Naive thymus-derived CD4-positive, alpha-beta T cell (primary cell): ENCODE data around the gene CLN5. TPM values are rescaled to one million over a fixed set of nuclear protein-coding genes. Genes with fewer than 3 reads are reported as not detected.

Source experiments
- ATAC-seq: fragments of 150-1000 bp; cut with Tn5 transposase; 2 replicates; pipeline ENCODE4 v1.10.0; 2021; ENCODE audit warnings: mild to moderate bottlenecking, moderate library complexity
- CTCF ChIA-PET: fragments of 350-600 bp; sonication (Branson Sonifier 250); formaldehyde crosslinking; loops from one replicate; lab custom pipeline; 2021; ENCODE audit warnings: antibody characterized with exemption; lab: Charles Lee
- POLR2A ChIA-PET: fragments of 350-600 bp; sonication (Branson Sonifier 250); formaldehyde crosslinking; loops from one replicate; lab custom pipeline; 2021; ENCODE audit warnings: antibody characterized with exemption, inconsistent platforms; lab: Charles Lee
- DNase-seq, 9 donors: peaks; one replicate each; pipeline versions ENCODE4 v3.0.0 to v3.0.0-alpha.2; 2020 to 2022; ENCODE audit warnings: mixed read lengths in 1 of 9
- H3K27ac ChIP-seq: one replicate; pipeline ENCODE4 v1.7.0; 2013; ENCODE audit warnings: mild to moderate bottlenecking, low read depth, low read length, moderate library complexity
- H3K27me3 ChIP-seq, 2 donors: one replicate each; pipeline ENCODE4 v1.7.0; 2013; ENCODE audit warnings: low read length in 2 of 2, mild to moderate bottlenecking in 2 of 2, moderate library complexity in 2 of 2; ENCODE audit not compliant: control insufficient read depth in 2 of 2, insufficient read depth in 2 of 2
- H3K36me3 ChIP-seq, 3 experiments: 1 replicate in 2 of 3; 2 replicates in 1 of 3; pipeline ENCODE4 v1.7.0; 2013; ENCODE audit warnings: low read length in 3 of 3, mild to moderate bottlenecking in 3 of 3, moderate library complexity in 1 of 3; ENCODE audit not compliant: insufficient read depth in 3 of 3, control insufficient read depth in 2 of 3
- H3K4me1 ChIP-seq, 2 donors: one replicate each; pipeline ENCODE4 v1.7.0; 2013; ENCODE audit warnings: low read length in 2 of 2, mild to moderate bottlenecking in 2 of 2, moderate library complexity in 1 of 2; ENCODE audit not compliant: control insufficient read depth in 2 of 2, insufficient read depth in 2 of 2
- H3K4me3 ChIP-seq: 2 replicates; pipeline ENCODE4 v1.7.0; 2013; ENCODE audit warnings: mild to moderate bottlenecking, low read length
- H3K9me3 ChIP-seq, 3 experiments: 1 replicate in 2 of 3; 2 replicates in 1 of 3; pipeline ENCODE4 v1.7.0; 2013; ENCODE audit warnings: low read length in 3 of 3; ENCODE audit not compliant: control insufficient read depth in 2 of 3
- H3K27ac Mint-ChIP-seq, 9 donors: one replicate each; pipeline ENCODE4 v1.8.0; 2020 to 2022; ENCODE audit warnings: mixed read lengths in 9 of 9, mild to moderate bottlenecking in 8 of 9, moderate library complexity in 5 of 9, inconsistent platforms in 2 of 9
- H3K27me3 Mint-ChIP-seq, 5 donors: one replicate each; pipeline ENCODE4 v1.8.0; 2021 to 2022; ENCODE audit warnings: mixed read lengths in 5 of 5, mild to moderate bottlenecking in 1 of 5
- H3K36me3 Mint-ChIP-seq, 5 donors: one replicate each; pipeline ENCODE4 v1.8.0; 2020 to 2022; ENCODE audit warnings: mixed read lengths in 5 of 5, mild to moderate bottlenecking in 3 of 5, inconsistent platforms in 1 of 5
- H3K4me1 Mint-ChIP-seq, 7 donors: one replicate each; pipeline ENCODE4 v1.8.0; 2020 to 2022; ENCODE audit warnings: mixed read lengths in 7 of 7, mild to moderate bottlenecking in 3 of 7, inconsistent platforms in 1 of 7
- H3K4me3 Mint-ChIP-seq, 10 donors: one replicate each; pipeline ENCODE4 v1.8.0; 2020 to 2022; ENCODE audit warnings: mild to moderate bottlenecking in 10 of 10, mixed read lengths in 10 of 10, moderate library complexity in 6 of 10, inconsistent platforms in 2 of 10
- H3K9me3 Mint-ChIP-seq, 11 donors: one replicate each; pipeline ENCODE4 v1.8.0; 2020 to 2022; ENCODE audit warnings: mixed read lengths in 11 of 11, mild to moderate bottlenecking in 4 of 11, inconsistent platforms in 1 of 11, moderate library complexity in 1 of 11
- intact Hi-C, 2 donors: fragments of 100-400 bp; cut with micrococcal nuclease; formaldehyde crosslinking; loops; one replicate each; pipeline ENCODE4 v1.15.1; 2023
- polyA plus RNA-seq, 2 donors: library from polyadenylated mRNA; unstranded; fragments of 300-500 nt; fragmentation: Illumina TruSeq; gene quantifications; one replicate each; pipeline ENCODE4 v1.2.3, GENCODE V29; 2021
- total RNA-seq, 6 experiments: library from RNA in 5 of 6; stranded (reverse) in 5 of 6; gene quantifications; 1 replicate in 5 of 6; 2 replicates in 1 of 6; pipeline ENCODE4 v1.2.3 and lab custom pipeline; 2021 to 2026

CLN5 gene
- total and polyA plus RNA-seq, 7 experiments from 2014 or later, result 18.9 to 45.3 (median 27.7) TPM

- POLR2A ChIA-PET, result interaction anchor here (0.6 to 7.2 kb wide), 21 partner anchors 9 to 1429 kb away, joined by 3 to 170 read pairs (median 5); partner anchors contain the start of genes CLN5, KCTD12 and MYCBP2
- peaks cover 36 to 61% (median 51%) of the 10 kb centered on the region in 7 donors for H3K4me1 Mint-ChIP-seq
- peak within 1 kb of the TSS; percentile 93 to 100 (median 98) for H3K4me3 Mint-ChIP-seq
- Histone ChIP-seq H3K4me1 (peaks cover 30 to 34% of the 10 kb centered on the region in 2 donors), H3K27me3 (no peaks in the 10 kb centered on the region), H3K4me3 (peak within 1 kb of the TSS; percentile 87), H3K27ac (peak within 1 kb of the TSS; percentile 100), H3K9me3 (no peaks in the 10 kb centered on the region), H3K36me3 (no peaks in the 10 kb centered on the region)
- CTCF ChIA-PET, result interaction anchor here (0.9 to 1.8 kb wide), 2 partner anchors 25 to 35 kb away, joined by 3 to 7 read pairs; partner anchors contain the start of gene CLN5
- peaks cover 0 to 14% (median 7%) of the 10 kb centered on the region in 5 donors for H3K36me3 Mint-ChIP-seq
- peak within 1 kb of the TSS; percentile 92 to 99 (median 94) for H3K27ac Mint-ChIP-seq
- intact Hi-C loops, result loop anchor here (1.0 to 10.0 kb wide), 16 partner anchors 8 to 1482 kb away; partner anchors contain the start of genes CLN5 (in 2 of the 2), UCHL3 (in 2 of the 2), KCTD12 (in 1 of the 2) and MYCBP2 (in 1 of the 2)
- ATAC-seq (peak; percentile 90), DNase-seq (peak; percentile 77 to 88 (median 84))
- peaks cover 0 to 6% (median 3%) of the 10 kb centered on the region in 5 donors for H3K27me3 Mint-ChIP-seq
- peaks cover 0 to 2% (median 0%) of the 10 kb centered on the region in 11 donors for H3K9me3 Mint-ChIP-seq
Observed at GRCh38 chr13:77026861-77027621, 35.2 kb downstream of the CLN5 start, which contains the start of gene FBXL3. TSS of gene FBXL3 (minus strand) at chr13:77027159. CDS start at chr13:77021860, 5,299 bp downstream.

- H3K36me3 ChIP-seq, result no peaks in the 10 kb centered on the region
- Mint-ChIP-seq H3K4me1 (peaks cover 25 to 49% (median 39%) of the 10 kb centered on the region in 7 donors), H3K4me3 (peak overlapping the region; percentile 90 to 100 (median 96)), H3K27ac (peak overlapping the region in 7 of 9 donors; percentile 9 to 96 (median 92)), H3K27me3 (peaks cover 0 to 6% (median 3%) of the 10 kb centered on the region in 5 donors), H3K36me3 (peaks cover 0 to 9% (median under 1%) of the 10 kb centered on the region in 5 donors), H3K9me3 (peaks cover 0 to 2% (median 0%) of the 10 kb centered on the region in 11 donors)
- intact Hi-C loops, result loop anchor here (10.0 kb wide), 2 partner anchors 447 to 1483 kb away; partner anchors contain the start of gene UCHL3 (in 1 of the 2)
- no peaks in the 10 kb centered on the region for H3K27me3 ChIP-seq
- H3K27ac ChIP-seq, result no peak overlapping the region
- CTCF ChIA-PET, result no interaction called here
- no peak overlapping the region for H3K4me3 ChIP-seq
- DNase-seq, result no peak
- ATAC-seq, result no peak
- H3K4me1 ChIP-seq, result peaks cover 19 to 23% of the 10 kb centered on the region in 2 donors
- POLR2A ChIA-PET, result interaction anchor here (0.8 to 7.2 kb wide), 7 partner anchors 8 to 302 kb away, joined by 4 to 170 read pairs (median 5); partner anchors contain the start of genes CLN5, KCTD12 and MYCBP2
- H3K9me3 ChIP-seq, result no peaks in the 10 kb centered on the region
Observed at GRCh38 chr13:77028202-77028601, 36.3 kb downstream of the CLN5 start.

GRCh38 chr13:77029436-77029835 lies 37.6 kb downstream of the CLN5 start:
- Mint-ChIP-seq H3K27ac (no peak overlapping the region), H3K4me3 (peak overlapping the region in 1 of 10 donors; percentile 23), H3K9me3 (peaks cover 0 to 2% (median 0%) of the 10 kb centered on the region in 11 donors), H3K36me3 (peaks cover 0 to 8% (median 0%) of the 10 kb centered on the region in 5 donors), H3K4me1 (peaks cover 15 to 37% (median 29%) of the 10 kb centered on the region in 7 donors), H3K27me3 (peaks cover 0 to 11% (median 4%) of the 10 kb centered on the region in 5 donors)
- intact Hi-C loops, result loop anchor here (10.0 kb wide), 2 partner anchors 445 to 1485 kb away; partner anchors contain the start of gene UCHL3 (in 1 of the 2)
- ATAC-seq (no peak), DNase-seq (no peak)
- CTCF ChIA-PET, result no interaction called here
- Histone ChIP-seq H3K4me1 (peaks cover 12 to 15% of the 10 kb centered on the region in 2 donors), H3K27me3 (no peaks in the 10 kb centered on the region), H3K36me3 (no peaks in the 10 kb centered on the region), H3K4me3 (no peak overlapping the region), H3K9me3 (no peaks in the 10 kb centered on the region), H3K27ac (no peak overlapping the region)
- POLR2A ChIA-PET, result no interaction called here

DNA sequence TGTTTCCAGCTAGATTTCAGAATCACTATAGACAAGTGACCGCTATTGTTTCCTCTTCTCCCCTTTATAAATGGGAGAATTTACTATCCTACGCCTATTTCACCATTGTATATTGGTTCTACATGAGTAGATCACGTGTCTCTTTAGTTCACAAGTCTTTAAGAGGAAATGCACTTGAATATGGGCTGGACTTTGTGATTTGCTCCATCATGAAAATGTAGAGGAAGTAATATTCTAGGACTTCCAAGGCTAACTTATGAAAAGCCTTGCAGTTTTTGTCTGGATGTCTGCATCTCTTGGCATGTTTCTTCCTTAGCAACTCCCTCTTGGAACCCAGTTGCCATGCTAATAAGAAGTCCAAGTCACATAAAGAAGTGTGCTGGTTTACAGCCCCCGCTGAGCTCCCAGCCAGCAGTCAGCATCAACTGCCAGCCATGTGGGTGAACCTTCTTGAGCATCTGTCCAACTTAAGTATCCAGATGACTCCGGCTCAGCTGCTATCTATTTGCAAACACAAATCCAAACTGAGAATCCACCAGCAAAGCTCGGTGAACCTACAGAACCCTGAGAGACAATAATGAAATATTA lies 39.9 kb downstream of the CLN5 start:
- Histone ChIP-seq H3K27ac (no peak overlapping the region), H3K27me3 (no peaks in the 10 kb centered on the region), H3K4me1 (peaks cover 0 to 3% of the 10 kb centered on the region in 2 donors), H3K36me3 (no peaks in the 10 kb centered on the region), H3K4me3 (no peak overlapping the region), H3K9me3 (no peaks in the 10 kb centered on the region)
- no peak overlapping the region for H3K27ac Mint-ChIP-seq
- ChIA-PET CTCF (no interaction called here), POLR2A (interaction anchor here (1.6 kb wide), 1 partner anchor 39 kb away, joined by 5 read pairs; the partner anchor contains the start of gene CLN5)
- no peak for DNase-seq
- peaks cover 5 to 20% (median 12%) of the 10 kb centered on the region in 7 donors for H3K4me1 Mint-ChIP-seq
- peaks cover 0 to 2% (median 0%) of the 10 kb centered on the region in 11 donors for H3K9me3 Mint-ChIP-seq
- peaks cover 0 to 11% (median 4%) of the 10 kb centered on the region in 5 donors for H3K27me3 Mint-ChIP-seq
- peaks cover 0 to 3% (median 0%) of the 10 kb centered on the region in 5 donors for H3K36me3 Mint-ChIP-seq
- no peak overlapping the region for H3K4me3 Mint-ChIP-seq
- intact Hi-C loops, result no loop called here
- ATAC-seq, result no peak

DNA sequence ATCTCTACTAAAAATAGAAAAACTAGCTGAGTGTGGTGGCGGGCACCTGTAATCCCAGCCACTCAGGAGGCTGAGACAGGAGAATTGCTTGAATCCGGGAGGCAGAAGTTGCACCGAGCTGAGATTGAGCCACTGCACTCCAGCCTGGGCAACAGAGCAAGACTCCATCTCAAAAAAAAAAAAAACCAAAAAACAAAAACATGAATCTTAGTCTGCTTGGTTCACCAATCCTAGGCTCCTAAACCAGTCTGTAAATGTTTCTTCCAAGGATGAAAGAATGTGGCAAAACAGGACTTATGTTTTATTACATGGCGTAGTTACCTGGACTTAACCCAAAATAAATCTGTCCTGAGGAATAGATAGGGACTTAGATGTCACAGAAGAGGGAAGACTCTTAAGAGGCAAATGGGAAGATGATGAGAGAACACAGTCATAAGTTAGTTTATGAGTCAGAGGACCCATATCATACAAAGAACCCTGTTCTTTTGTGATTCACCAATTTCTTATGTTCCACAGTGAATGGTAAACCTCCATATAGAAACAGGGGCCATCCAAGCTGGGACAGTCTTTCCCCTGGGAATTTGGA lies 41.9 kb downstream of the CLN5 start:
- ChIA-PET CTCF (interaction anchor here (0.6 kb wide), 1 partner anchor 1481 kb away, joined by 3 read pairs; no protein-coding TSS in a partner anchor), POLR2A (interaction anchor here (0.6 kb wide), 1 partner anchor 228 kb away, joined by 3 read pairs; no protein-coding TSS in a partner anchor)
- Mint-ChIP-seq H3K9me3 (no peaks in the 10 kb centered on the region), H3K4me1 (peaks cover 0 to 7% (median 0%) of the 10 kb centered on the region in 7 donors), H3K27ac (no peak overlapping the region), H3K36me3 (peaks cover 0 to 3% (median 0%) of the 10 kb centered on the region in 5 donors), H3K4me3 (peak overlapping the region in 1 of 10 donors; percentile 16), H3K27me3 (peaks cover 0 to 9% (median 4%) of the 10 kb centered on the region in 5 donors)
- Histone ChIP-seq H3K4me3 (no peak overlapping the region), H3K27ac (no peak overlapping the region), H3K9me3 (no peaks in the 10 kb centered on the region), H3K27me3 (no peaks in the 10 kb centered on the region), H3K4me1 (no peaks in the 10 kb centered on the region), H3K36me3 (no peaks in the 10 kb centered on the region)
- DNase-seq (no peak), ATAC-seq (no peak)
- intact Hi-C loops, result no loop called here
